ENCODE results near the gene H2AZ2.
"Not testable (repeated sequence)": the region's sequence is repeated elsewhere in the genome, so short reads cannot be mapped to it uniquely, and the experiment has no call there.

H2AZ2 gene

DNA sequence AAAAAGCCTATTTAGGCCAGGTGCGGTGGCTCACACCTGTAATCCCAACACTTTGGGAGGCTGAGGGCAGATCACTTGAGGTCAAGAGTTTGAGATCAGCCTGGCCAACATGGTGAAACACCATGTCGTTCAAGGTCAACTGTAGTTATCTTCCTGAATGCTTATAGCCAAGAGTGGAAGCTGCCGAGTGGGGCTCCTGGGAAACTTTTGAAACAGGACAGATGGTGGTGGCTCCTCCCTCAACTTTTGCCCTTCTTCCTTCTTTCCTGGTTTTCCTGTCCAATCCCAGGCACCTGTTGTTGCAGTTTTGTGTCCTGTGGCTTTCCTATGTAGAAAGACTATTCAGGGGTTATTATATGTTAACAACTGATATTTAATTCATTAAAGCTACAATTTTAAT lies 60.1 kb downstream of the H2AZ2 start:
- no peak for DNase-seq (ENCODE audit: low read depth in 4 of 4, low spot score in 1 of 4)

DNA sequence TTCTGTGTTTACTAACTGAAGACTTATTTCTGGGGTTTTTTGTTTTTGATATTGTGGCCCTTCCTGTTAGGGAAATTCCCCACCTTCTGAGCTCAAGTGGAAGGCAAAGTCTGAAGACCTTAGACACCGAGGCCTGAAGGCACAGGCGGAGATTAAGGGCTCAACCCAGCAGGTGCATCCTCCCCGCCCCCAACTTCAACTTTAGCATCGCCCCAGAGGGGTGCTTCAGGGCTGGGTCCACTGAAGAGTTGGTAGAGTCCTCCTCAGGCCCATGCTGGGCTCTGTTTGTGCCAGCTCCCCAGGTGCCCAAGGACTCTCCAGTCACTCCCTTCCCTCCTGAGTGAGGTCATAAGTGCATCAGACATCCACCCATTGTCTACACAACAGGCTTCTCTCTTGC lies 60.8 kb downstream of the H2AZ2 start:
- no peak for DNase-seq (ENCODE audit: low read depth in 4 of 4, low spot score in 1 of 4)

DNA sequence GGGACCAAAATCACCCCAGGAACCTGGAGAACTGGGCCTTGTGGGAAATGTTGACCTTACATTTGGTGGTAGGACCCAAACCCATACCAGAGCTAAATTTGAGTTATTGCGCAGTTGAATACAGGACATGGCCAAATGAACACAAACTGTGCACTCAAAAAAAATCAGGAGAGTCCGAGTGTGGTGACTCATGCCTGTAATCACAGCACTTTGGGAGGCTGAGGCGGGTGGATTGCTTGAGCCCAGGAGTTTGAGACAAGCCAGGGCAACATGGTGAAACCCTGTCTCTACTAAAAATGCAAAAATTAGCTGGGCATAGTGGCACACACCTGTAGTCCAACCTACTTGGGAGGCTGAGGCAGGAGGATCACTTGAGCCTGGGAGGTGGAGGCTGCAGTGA lies 62.7 kb downstream of the H2AZ2 start:
- DNase-seq (ENCODE audit: low read depth in 4 of 4, low spot score in 1 of 4), result not testable (repeated sequence)

DNA sequence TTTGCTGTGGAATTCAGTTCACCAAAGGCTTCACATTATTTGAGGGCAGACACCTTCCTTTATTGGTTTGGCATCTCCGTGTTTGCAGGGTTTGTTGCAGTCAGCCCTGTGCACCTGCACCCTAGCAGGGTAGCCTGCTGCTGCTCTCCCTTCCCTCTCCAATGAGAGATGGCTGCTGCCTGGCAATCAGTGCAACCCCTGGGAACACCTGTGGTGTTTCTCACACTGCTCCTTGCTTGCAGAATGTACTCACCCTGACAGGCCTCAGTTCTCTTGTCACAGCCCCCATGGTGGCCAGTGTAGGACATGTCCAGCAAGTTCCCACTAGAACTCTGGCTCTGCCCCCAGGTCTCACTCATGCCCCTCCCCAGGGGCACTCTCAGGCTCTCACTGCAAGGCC lies 63.5 kb downstream of the H2AZ2 start:
- no peak for DNase-seq (ENCODE audit: low read depth in 4 of 4, low spot score in 1 of 4)

DNA sequence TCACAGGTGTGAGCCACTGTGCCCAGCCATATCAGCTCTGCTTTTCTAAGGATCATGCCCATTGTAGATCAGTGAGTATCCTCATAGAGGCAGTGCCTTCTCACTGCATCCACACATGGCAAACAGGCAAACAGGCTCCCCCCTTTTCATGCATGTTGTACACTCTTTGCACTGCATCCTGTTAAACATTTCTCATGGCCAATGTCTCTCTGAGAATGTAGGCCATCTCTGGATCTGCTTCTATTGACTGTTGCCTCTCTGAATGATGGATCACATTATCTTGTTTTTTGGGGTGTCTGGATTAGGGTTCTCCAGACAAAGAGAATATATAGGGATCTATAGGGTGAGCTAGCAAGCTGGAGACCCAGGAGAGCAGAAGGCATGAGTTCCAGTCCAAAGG lies 64.5 kb downstream of the H2AZ2 start:
- no peak for DNase-seq (ENCODE audit: low read depth in 4 of 4, low spot score in 1 of 4)

DNA sequence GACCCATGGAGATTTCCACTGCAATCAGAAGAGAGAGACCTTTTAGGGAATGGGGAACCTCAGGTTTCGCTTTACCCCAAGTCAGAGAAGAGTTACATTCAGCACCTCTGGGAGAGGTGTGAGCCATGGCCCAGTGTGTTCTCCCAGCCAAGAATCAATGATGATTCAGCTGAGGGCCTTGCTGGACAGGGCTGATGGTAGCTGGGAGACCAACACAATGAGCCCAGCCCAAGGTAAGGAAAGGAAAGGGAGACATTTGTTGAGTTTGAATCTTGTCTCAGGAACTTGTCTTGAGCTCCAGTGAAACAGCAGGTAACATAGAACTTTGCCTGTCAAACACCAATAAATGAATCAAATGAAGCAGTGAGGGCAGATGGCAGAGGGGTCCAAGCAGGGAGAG lies 65.4 kb downstream of the H2AZ2 start:
- DNase-seq (ENCODE audit: low read depth in 4 of 4, low spot score in 1 of 4), result no peak

Measured in stimulated activated CD4-positive, alpha-beta T cell treated with anti-CD3 and anti-CD28 coated beads, Interleukin-1b, Interleukin-23, amount 100 ng/mL, for 24 hours (primary cell).